HG03521 (cell line): ENCODE measurements around the gene CRYBG2.

ENCODE experiments used
- ATAC-seq: cut with Tn5 transposase; IDR thresholded peaks from one replicate; pipeline ENCODE4 v1.9.1; 2021; ENCODE audit warnings: mild to moderate bottlenecking, moderate library complexity; ENCODE audit not compliant: unreplicated experiment

The CRYBG2 gene

GRCh38 chr1:26282401-26282918 is 71.5 kb downstream of the CRYBG2 start:
- no peak for ATAC-seq

GRCh38 chr1:26281971-26282370 is 72.0 kb downstream of the CRYBG2 start:
- ATAC-seq, result no peak

DNA sequence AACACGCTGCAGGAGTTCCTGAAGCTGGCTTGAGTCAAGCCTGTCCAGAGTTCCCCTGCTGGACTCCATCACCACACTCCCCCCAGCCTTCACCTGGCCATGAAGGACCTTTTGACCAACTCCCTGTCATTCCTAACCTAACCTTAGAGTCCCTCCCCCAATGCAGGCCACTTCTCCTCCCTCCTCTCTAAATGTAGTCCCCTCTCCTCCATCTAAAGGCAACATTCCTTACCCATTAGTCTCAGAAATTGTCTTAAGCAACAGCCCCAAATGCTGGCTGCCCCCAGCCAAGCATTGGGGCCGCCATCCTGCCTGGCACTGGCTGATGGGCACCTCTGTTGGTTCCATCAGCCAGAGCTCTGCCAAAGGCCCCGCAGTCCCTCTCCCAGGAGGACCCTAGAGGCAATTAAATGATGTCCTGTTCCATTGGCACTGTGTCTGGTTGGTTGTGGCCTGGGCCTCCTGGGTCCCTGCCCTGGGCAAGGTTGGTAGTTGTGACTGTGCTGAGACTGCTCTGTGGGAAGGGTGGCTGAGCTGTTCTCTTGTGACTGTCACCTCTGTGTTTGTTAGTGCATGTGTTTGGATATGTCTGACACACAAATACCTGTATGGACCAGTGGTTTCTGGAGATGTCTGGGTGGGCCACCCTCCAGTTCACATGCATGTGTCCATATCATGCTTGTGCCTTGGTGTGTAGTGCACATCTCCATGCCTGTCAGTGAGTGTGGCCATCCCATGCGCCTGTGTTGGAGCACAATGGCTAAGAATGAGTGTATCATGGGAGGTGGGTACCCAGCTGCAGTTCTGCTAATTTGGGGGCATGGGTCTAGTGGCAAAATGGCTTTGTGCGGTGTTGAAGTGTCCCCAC is 72.6 kb downstream of the CRYBG2 start:
- ATAC-seq, result no peak

DNA sequence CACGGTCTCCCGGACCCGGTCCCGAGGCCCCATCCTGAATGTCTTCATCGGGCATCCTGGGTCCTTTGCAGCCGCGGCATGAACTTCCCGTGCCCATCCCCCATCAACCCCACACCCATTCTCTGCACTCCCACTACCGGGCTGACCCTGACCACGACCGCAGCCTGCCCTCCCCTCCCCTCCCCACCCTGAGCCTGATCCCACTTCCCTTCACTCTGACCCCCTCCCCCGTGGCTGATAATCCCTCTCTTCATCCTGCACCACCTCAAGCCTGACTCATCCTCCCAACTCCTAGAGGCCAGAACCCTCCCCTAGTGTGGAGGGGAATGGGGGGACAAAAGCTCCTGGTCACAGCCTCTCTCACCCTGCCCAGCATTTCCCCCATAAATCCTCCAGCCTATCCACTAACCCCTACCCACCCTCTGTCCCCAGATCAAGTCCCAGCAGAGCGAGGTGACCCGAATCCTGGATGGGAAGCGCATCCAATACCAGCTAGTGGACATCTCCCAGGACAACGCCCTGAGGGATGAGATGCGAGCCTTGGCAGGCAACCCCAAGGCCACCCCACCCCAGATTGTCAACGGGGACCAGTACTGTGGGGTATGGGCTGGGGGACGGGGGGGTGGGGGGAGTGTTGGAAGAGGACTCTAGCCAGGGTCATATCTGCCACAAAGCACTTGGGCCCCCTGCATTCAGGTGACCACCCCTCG is 73.4 kb downstream of the CRYBG2 start:
- no peak for ATAC-seq

DNA sequence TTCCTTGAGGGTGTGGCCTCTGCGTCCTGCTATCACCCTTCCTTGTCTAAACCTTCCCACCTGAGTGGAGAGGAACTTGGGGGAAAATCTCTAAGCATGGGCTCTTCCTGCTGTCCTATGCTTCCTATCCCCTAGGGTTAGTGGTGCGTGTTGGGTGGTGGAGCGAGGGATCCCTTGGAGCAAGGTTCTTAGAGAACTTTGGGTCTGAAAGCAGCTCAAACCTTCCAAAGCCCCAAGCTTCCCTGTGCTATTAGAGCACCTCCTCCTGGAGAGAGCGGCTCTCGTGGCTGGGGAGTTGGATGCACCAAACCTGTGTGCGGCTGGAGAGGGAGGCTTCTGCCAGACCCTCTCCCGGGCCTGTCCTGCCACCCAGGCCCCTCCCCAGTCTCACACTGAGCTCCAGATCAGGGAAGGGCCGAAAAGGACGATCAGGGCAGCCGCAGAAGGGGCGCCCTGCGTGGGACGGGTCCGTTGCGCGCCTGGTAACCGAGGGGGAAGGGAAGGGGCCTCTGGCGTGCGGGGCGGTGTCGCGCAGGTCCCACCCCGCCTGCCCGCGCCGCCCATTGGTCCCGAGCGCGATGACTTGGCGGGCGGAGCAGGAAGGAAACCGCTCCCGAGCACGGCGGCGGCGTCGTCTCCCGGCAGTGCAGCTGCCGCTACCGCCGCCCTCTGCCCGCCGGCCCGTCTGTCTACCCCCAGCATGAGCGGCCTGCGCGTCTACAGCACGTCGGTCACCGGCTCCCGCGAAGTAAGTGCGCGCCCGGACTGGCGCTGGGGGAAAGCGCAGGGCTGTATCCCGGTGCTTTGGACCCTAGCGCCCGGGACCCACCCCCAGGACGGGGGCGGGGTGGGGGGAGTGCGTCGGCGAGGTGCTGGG is 74.2 kb downstream of the CRYBG2 start, which contains the start of gene SH3BGRL3:
Gene SH3BGRL3 (plus strand): TSS at position 631 of the 877 bp plus-strand sequence. CDS start 70 bp downstream, at position 701.
- ATAC-seq, result peak; percentile 60

DNA sequence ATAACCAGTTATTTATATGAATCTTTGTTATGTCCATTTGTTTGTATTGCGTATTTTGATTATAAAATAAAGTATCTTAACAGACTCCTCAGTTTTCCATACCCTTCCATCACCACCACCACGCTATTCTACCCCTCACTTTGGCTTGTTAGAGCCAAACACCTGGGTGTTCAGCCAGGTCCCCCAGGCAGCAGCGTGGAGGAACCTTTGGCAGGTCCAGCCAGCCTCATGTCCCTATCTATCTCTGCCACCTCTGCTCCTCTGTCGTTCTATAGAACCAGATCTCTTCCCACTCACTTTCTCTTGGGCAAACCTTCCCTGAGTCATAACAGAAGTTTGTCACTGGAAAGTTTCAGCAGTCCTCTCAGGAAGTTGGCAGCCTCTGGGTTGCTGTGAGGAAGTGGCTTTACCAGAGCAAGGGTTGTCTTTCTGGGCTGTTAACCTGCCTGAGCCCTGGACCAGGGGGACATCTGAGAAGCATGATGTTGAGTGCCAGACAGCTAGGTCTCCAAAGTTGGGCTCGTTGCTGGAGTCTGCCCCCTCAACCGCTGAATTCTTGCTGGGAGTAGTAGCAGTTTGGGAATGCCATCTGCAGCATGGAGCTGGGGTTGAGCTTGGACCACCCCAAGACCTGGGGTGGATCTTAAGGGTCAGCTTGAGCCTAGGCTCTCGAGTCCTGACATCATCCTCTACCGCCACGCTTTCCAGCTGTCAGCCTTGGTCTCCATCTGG is 75.0 kb downstream of the CRYBG2 start:
- no peak for ATAC-seq

- no peak for ATAC-seq
Observed at GRCh38 chr1:26278303-26278702, 75.6 kb downstream of the CRYBG2 start.

GRCh38 chr1:26277719-26278118 is 76.2 kb downstream of the CRYBG2 start:
- ATAC-seq, result no peak

- ATAC-seq, result no peak
Observed at GRCh38 chr1:26277261-26277661, 76.7 kb downstream of the CRYBG2 start.

DNA sequence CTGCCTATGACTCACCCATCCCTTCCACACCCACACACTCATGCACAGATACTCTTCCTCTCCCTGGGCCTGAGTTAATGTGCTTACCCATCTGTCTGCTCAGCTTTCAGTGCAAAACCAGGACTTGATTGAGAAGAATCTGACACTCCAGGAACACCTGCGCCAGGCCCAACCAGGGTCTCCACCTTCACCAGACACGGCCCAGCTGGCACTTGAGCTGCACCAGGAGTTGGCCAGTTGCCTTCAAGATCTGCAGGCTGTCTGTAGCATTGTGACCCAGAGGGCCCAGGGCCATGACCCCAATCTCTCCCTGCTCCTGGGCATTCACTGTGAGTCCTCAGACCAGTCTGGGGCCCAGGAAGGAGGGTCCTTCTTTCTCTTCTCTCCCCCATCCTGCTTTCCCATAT is 77.5 kb downstream of the CRYBG2 start:
- ATAC-seq, result no peak

DNA sequence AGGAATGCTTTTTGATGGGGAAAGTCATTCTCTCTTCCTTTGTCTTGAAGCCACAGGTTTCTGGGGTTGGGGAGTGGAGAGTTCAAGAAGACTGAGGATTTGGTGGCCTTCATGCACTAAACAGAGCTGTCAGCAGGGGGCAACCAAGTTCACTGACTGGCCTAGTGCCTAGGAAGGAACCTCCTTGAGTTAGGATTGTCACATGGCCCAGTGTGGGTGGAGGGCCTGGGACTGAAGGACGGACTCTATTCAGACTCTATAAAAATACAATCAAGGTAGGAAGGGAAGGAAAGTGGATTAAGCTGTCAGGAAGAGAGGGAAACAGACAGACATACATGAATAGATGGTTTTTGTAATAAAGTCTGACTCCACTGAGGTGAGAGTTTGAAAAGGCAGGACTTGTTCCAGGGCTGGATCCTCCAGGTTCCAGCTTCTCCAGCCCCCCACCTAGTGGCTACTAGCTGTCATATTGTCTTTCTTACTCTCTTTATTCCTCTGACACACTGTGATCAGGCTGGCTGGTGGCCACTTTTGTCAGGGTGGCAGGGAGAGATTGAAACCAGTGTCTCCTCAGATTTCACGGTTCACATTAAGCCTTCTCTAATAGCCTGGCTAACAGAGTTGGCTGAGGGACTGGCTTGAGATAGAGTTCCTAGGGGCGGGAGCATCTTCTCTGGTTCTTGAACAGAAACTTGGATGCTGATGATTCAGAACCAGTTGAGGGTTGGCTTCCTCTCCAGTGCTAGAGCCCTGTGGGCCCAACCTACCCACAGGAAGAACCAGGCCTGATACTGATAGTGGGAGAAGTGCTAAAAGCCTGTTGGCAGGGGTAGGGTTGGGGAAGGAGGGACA is 78.1 kb downstream of the CRYBG2 start:
- no peak for ATAC-seq

DNA sequence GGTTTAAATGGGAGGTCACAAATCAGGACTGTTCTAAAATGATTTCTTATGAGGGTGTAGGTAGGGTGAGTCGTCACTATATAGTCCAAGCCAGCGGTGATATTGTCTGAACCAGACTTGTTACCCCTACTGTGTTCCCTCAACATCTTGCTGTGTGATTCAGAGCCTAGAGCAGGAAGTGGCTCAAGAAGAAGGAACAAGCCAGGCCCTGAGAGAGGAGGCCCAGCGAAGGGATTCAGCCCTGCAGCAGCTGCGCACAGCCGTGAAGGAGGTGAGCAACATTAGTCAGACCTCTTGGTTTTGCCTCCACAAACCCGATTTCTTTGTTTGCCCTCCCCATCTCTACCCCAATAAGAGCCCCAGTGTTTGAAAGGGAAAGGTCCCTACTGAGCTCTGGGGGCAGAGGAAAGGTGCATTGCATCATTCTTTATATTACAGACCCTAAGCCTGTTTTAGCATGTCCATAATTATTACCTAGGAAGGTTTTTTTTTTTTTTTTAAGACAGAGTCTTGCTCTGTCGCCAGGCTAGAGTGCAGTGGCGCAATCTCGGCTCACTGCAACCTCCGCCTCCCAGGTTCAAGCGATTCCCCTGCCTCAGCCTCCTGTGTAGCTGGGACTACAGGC is 79.0 kb downstream of the CRYBG2 start:
- no peak for ATAC-seq
